HCT116 (cell line): ENCODE results near the gene SPG7. TPM values are rescaled to one million over a fixed set of nuclear protein-coding genes. Genes with fewer than 3 reads are reported as not detected.

ENCODE experiments used
- ATAC-seq: fragments of 200-7000 bp; cut with Tn5 transposase; 2 replicates; pipeline ENCODE4 v1.9.1; 2020; ENCODE audit warnings: mild to moderate bottlenecking, moderate library complexity
- BruUV-seq: library from RNA; stranded (reverse); fragments of 400-500 nt; replicated peaks from 2 replicates; lab custom pipeline; 2021; lab: Mats Ljungman, UMichigan
- CTCF ChIA-PET: fragments of 300-600 bp; sonication (Branson Sonifier 250); formaldehyde crosslinking; loops from one replicate; lab custom pipeline; 2021; ENCODE audit warnings: antibody characterized with exemption; lab: Charles Lee
- POLR2A ChIA-PET: fragments of 300-600, 350-600 bp; sonication (Branson Sonifier 250); formaldehyde crosslinking; loops from one replicate; lab custom pipeline; 2021; ENCODE audit warnings: antibody characterized with exemption; lab: Charles Lee
- RAD21 ChIA-PET, 2 experiments: fragments of 300-600 bp; sonication (Branson Sonifier 250); formaldehyde crosslinking; loops; one replicate each; lab custom pipeline; 2023; ENCODE audit warnings: low total read pairs in 2 of 2; ENCODE audit not compliant: uncharacterized antibody in 2 of 2, unreplicated experiment in 2 of 2, low non-redundant PET in 1 of 2; lab: Charles Lee
- DNase-seq: peaks from one replicate; pipeline ENCODE4 v3.0.0-alpha.2; 2010; ENCODE audit warnings: low read depth, low spot score
- H2AFZ ChIP-seq: fragments of 200-600 bp; shearing (Covaris generic), sonication (generic); 2 replicates; pipeline ENCODE4 v1.6.1; 2017; ENCODE audit warnings: low read depth, mixed run types, mixed read lengths, antibody characterized with exemption, low read length; ENCODE audit not compliant: poor library complexity, severe bottlenecking
- H3K27ac ChIP-seq: 2 replicates; pipeline ENCODE4 v1.5.1; 2012; ENCODE audit warnings: low read depth, low read length
- H3K27me3 ChIP-seq: fragments of 200-600 bp; sonication (generic); 2 replicates; pipeline ENCODE4 v1.6.1; 2016; ENCODE audit warnings: mixed run types, low read length, mixed read lengths; ENCODE audit not compliant: insufficient read depth
- H3K36me3 ChIP-seq, 2 experiments: fragments of 200-500 bp in 1 of 2; fragments of 200-600 bp in 1 of 2; sonication (Bioruptor generic) in 1 of 2; sonication (generic) in 1 of 2; 2 replicates each; pipeline versions ENCODE4 v1.5.1 to v1.6.1; 2014 to 2016; ENCODE audit warnings: low read length in 2 of 2, inconsistent platforms in 1 of 2, mixed read lengths in 1 of 2, mixed run types in 1 of 2; ENCODE audit not compliant: insufficient read depth in 2 of 2, control insufficient read depth in 1 of 2
- H3K4me1 ChIP-seq, 2 experiments: fragments of 200-600 bp in 1 of 2; sonication (generic) in 1 of 2; 2 replicates each; pipeline versions ENCODE4 v1.5.1 to v1.6.1; 2012 to 2017; ENCODE audit warnings: low read length in 2 of 2, inconsistent platforms in 1 of 2, mild to moderate bottlenecking in 1 of 2, mixed read lengths in 1 of 2, mixed run types in 1 of 2, moderate library complexity in 1 of 2; ENCODE audit not compliant: insufficient read depth in 2 of 2, control insufficient read depth in 1 of 2
- H3K4me2 ChIP-seq: fragments of 200-600 bp; sonication (generic); 2 replicates; pipeline ENCODE4 v1.6.1; 2017; ENCODE audit warnings: mixed run types, low read length, mixed read lengths
- H3K4me3 ChIP-seq, 2 experiments: fragments of 200-600 bp in 1 of 2; sonication (generic) in 1 of 2; replicated peaks in 1 of 2; 2 replicates each; pipeline ENCODE4 v1.5.1; 2011 to 2016; ENCODE audit warnings: low read length in 2 of 2, control low read depth in 1 of 2, low read depth in 1 of 2, mild to moderate bottlenecking in 1 of 2, mixed read lengths in 1 of 2, mixed run types in 1 of 2
- H3K79me2 ChIP-seq: fragments of 200-600 bp; sonication (generic); 2 replicates; pipeline ENCODE4 v1.6.1; 2017; ENCODE audit warnings: mild to moderate bottlenecking, mixed run types, low read length, moderate library complexity, mixed read lengths; ENCODE audit not compliant: insufficient read depth
- H3K9ac ChIP-seq: fragments of 200-600 bp; sonication (generic); 2 replicates; pipeline ENCODE4 v1.6.1; 2016; ENCODE audit warnings: low read length, mixed read lengths
- H3K9me2 ChIP-seq: fragments of 200-600 bp; sonication (generic), shearing (Covaris generic); 2 replicates; pipeline ENCODE4 v1.6.1; 2017; ENCODE audit warnings: mixed run types, mild to moderate bottlenecking, moderate library complexity; ENCODE audit not compliant: insufficient read depth
- H3K9me3 ChIP-seq, 2 experiments: fragments of 200-500 bp in 1 of 2; fragments of 200-600 bp in 1 of 2; sonication (Bioruptor generic) in 1 of 2; sonication (generic) in 1 of 2; 2 replicates each; pipeline ENCODE4 v1.6.1; 2014 to 2017; ENCODE audit warnings: low read length in 2 of 2, mixed read lengths in 2 of 2, inconsistent platforms in 1 of 2, low read depth in 1 of 2, mild to moderate bottlenecking in 1 of 2, mixed run types in 1 of 2, moderate library complexity in 1 of 2; ENCODE audit not compliant: control insufficient read depth in 1 of 2, insufficient read depth in 1 of 2
- H4K20me1 ChIP-seq: fragments of 200-600 bp; sonication (generic), shearing (Covaris generic); 2 replicates; pipeline ENCODE4 v1.6.1; 2017; ENCODE audit warnings: mixed run types, mild to moderate bottlenecking, moderate library complexity; ENCODE audit not compliant: insufficient read depth
- CBX3 ChIP-seq: IDR thresholded peaks from 2 replicates; pipeline ENCODE4 v1.6.1; 2012; ENCODE audit warnings: low read depth
- EGR1 ChIP-seq: IDR thresholded peaks from 2 replicates; pipeline ENCODE4 v1.6.1; 2012; ENCODE audit warnings: low read depth
- MAX ChIP-seq: IDR thresholded peaks from 2 replicates; pipeline ENCODE4 v1.6.1; 2012
- intact Hi-C: fragments of 100-400 bp; cut with micrococcal nuclease; formaldehyde crosslinking; loops from 2 replicates; pipeline ENCODE4 v1.10.0; 2022
- total RNA-seq: library from RNA; stranded (reverse); gene quantifications from one replicate; pipeline ENCODE4 v1.2.1, GENCODE V29; 2021; ENCODE audit not compliant: unreplicated experiment

The SPG7 gene
- total RNA-seq, 1 experiment from 2014 or later, result 116 TPM

- H3K4me3 ChIP-seq, result no peak overlapping the region
- TF ChIP-seq CBX3 (no peak), EGR1 (peak; percentile 24; the same call in 1 of the 2 replicates)
- no peaks in the 10 kb centered on the region for H3K9me3 ChIP-seq
- H2AFZ ChIP-seq, result no peak overlapping the region
- ATAC-seq (peak; percentile 36; the same call in 1 of the 2 replicates), DNase-seq (no peak)
- intact Hi-C loops, result no loop called here
- no peaks in the 10 kb centered on the region for H3K36me3 ChIP-seq
- H3K27ac ChIP-seq, result 0 out of 2 replicates have a peak overlapping the region, but pooled peaks have one; percentile 13
- H3K4me2 ChIP-seq, result peak overlapping the region; percentile 35
- peak overlapping the region; percentile 12; the same call in 1 of the 2 replicates for H3K9ac ChIP-seq
- H3K79me2 ChIP-seq, result peaks cover 100% of the 10 kb centered on the region
- ChIA-PET POLR2A (no interaction called here), CTCF (no interaction called here), RAD21 (no interaction called here)
- H3K9me2 ChIP-seq, result no peaks in the 10 kb centered on the region
- no TSS peak for BruUV-seq
- no peaks in the 10 kb centered on the region for H3K27me3 ChIP-seq
- H3K4me1 ChIP-seq, result peaks cover 57 to 87% of the 10 kb centered on the region in 2 experiments
- peaks cover 79% of the 10 kb centered on the region; the same call in 1 of the 2 replicates for H4K20me1 ChIP-seq
Observed at GRCh38 chr16:89476379-89476778, 31.8 kb upstream of the SPG7 start.

DNA sequence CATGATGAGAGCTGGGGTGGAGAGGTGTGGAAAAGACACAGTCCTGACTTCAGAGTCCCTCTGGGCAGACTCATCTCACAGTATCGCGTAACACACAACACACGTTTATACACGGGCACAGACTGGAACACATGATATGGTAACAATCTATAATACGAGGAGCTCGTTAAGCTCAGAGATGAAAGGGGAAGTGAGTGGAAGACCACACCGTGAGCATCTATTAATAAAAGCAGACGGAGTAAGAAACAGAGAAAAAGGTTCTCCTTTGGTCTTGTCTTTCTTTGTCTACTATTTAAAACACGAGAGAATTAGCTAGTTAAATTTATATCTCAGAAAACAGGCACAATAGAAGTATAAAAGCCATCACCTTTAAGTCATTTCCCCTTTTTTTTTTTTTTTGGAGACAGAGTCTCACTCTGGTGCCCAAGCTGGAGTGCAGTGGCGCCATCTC lies 31.4 kb upstream of the SPG7 start:
- H3K36me3 ChIP-seq, result no peaks in the 10 kb centered on the region
- POLR2A ChIA-PET, result no interaction called here
- intact Hi-C loops, result no loop called here

More for the DNA sequence above, 31.4 kb upstream of the SPG7 start:
- Histone ChIP-seq H3K4me1 (peaks cover 57 to 87% of the 10 kb centered on the region in 2 experiments), H3K9me2 (no peaks in the 10 kb centered on the region), H3K9me3 (no peaks in the 10 kb centered on the region), H3K27me3 (no peaks in the 10 kb centered on the region), H4K20me1 (peaks cover 75% of the 10 kb centered on the region), H3K4me3 (no peak overlapping the region), H3K9ac (peak overlapping the region; percentile 12; the same call in 1 of the 2 replicates), H3K27ac (0 out of 2 replicates have a peak overlapping the region, but pooled peaks have one; percentile 13), H3K79me2 (peaks cover 100% of the 10 kb centered on the region), H3K4me2 (peak overlapping the region; percentile 35), H2AFZ (no peak overlapping the region)
- BruUV-seq, result no TSS peak
- no peak for DNase-seq
- no peak for TF ChIP-seq EGR1
- TF ChIP-seq MAX, result no peak
- RAD21 ChIA-PET, result no interaction called here
- ATAC-seq, result peak; percentile 20; the same call in 1 of the 2 replicates
- CTCF ChIA-PET, result no interaction called here
